Right lobe of liver (tissue), 4 donors: ENCODE data around the gene TRMT61B.

Experiments
- POLR2A ChIP-seq: fragments of 450-650 bp; IDR thresholded peaks from one replicate; pipeline ENCODE4 v1.6.1; 2017; ENCODE audit warnings: antibody characterized with exemption, mild to moderate bottlenecking
- TF ChIP-seq, protein P1 (sequence below), 4 donors: fragments of 200-600 bp in 3 of 4; fragments of 450-650 bp in 1 of 4; IDR thresholded peaks; one replicate each; pipeline versions ENCODE4 v1.5.1 to v1.8.0; 2016 to 2022; ENCODE audit warnings: antibody characterized with exemption in 4 of 4, mild to moderate bottlenecking in 2 of 4
- donor health status: DM: no; HTN: no; CAD: no.
- donor health status: DM: no; HTN: no; CAD: no.
- donor health status: DM: no; HTN: yes; CAD: no.

DNA sequence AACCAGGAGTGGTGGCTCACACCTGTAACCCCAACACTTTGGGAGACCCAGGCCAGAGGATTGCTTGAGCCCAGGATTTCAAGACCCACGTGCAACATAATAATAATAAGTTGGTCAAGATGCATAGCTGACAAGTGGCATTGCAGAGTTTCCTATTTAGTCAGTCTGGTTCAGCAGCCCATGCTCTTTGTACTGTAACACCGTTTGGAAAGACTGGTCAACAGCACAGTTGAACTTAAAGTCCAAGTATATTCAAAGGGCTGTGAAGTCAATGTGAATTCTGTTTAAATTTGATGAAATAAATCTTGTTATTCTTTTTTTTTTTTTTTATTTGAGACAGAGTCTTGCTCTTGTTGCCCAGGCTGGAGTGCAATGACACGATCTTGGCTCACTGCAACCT, 1.5 kb upstream of the TRMT61B start:
- TF ChIP-seq, protein P1, sequence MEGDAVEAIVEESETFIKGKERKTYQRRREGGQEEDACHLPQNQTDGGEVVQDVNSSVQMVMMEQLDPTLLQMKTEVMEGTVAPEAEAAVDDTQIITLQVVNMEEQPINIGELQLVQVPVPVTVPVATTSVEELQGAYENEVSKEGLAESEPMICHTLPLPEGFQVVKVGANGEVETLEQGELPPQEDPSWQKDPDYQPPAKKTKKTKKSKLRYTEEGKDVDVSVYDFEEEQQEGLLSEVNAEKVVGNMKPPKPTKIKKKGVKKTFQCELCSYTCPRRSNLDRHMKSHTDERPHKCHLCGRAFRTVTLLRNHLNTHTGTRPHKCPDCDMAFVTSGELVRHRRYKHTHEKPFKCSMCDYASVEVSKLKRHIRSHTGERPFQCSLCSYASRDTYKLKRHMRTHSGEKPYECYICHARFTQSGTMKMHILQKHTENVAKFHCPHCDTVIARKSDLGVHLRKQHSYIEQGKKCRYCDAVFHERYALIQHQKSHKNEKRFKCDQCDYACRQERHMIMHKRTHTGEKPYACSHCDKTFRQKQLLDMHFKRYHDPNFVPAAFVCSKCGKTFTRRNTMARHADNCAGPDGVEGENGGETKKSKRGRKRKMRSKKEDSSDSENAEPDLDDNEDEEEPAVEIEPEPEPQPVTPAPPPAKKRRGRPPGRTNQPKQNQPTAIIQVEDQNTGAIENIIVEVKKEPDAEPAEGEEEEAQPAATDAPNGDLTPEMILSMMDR (IDR thresholded peaks at IDR 0.05): no peak
- TF ChIP-seq POLR2A: no peak
